RWPE2 (cell line): Measurements from ENCODE around the gene TMEM222.

ENCODE experiments used
- ATAC-seq: fragments of 200-7000 bp; cut with Tn5 transposase; 3 replicates; pipeline ENCODE4 v1.9.1; 2021; ENCODE audit warnings: low read depth
- DNase-seq: peaks from one replicate; pipeline ENCODE4 v3.0.0-alpha.2; 2020; ENCODE audit warnings: low spot score
- H3K27ac ChIP-seq: fragments of 450-650 bp; 2 replicates; pipeline ENCODE4 v1.5.1; 2017; ENCODE audit warnings: mild to moderate bottlenecking; ENCODE audit not compliant: poor library complexity, severe bottlenecking
- H3K27me3 ChIP-seq: fragments of 250-450 bp; sonication (Bioruptor Pico); 2 replicates; pipeline ENCODE4 v1.5.1; 2021; ENCODE audit warnings: mild to moderate bottlenecking, moderate library complexity; ENCODE audit not compliant: insufficient read depth, poor library complexity, severe bottlenecking
- H3K36me3 ChIP-seq: fragments of 250-450 bp; sonication (Bioruptor Pico); 2 replicates; pipeline ENCODE4 v1.5.1; 2020; ENCODE audit warnings: low read depth, mild to moderate bottlenecking, moderate library complexity
- H3K4me1 ChIP-seq: fragments of 250-450 bp; sonication (Bioruptor Pico); 2 replicates; pipeline ENCODE4 v1.5.1; 2021; ENCODE audit warnings: mild to moderate bottlenecking, moderate library complexity; ENCODE audit not compliant: insufficient read depth, poor library complexity, severe bottlenecking
- H3K4me3 ChIP-seq: fragments of 250-450 bp; sonication (Bioruptor Pico); 2 replicates; pipeline ENCODE4 v1.5.1; 2021; ENCODE audit warnings: mild to moderate bottlenecking, moderate library complexity; ENCODE audit not compliant: severe bottlenecking
- H3K9me3 ChIP-seq: fragments of 250-450 bp; sonication (Bioruptor Pico); 2 replicates; pipeline ENCODE4 v1.5.1; 2021; ENCODE audit warnings: mild to moderate bottlenecking, moderate library complexity; ENCODE audit not compliant: severe bottlenecking
- TF ChIP-seq, protein P1 (sequence below): fragments of 450-650 bp; IDR thresholded peaks from one replicate; pipeline ENCODE4 v1.5.1; 2017; ENCODE audit warnings: mild to moderate bottlenecking, moderate library complexity; ENCODE audit not compliant: poor library complexity, severe bottlenecking

Gene TMEM222

DNA sequence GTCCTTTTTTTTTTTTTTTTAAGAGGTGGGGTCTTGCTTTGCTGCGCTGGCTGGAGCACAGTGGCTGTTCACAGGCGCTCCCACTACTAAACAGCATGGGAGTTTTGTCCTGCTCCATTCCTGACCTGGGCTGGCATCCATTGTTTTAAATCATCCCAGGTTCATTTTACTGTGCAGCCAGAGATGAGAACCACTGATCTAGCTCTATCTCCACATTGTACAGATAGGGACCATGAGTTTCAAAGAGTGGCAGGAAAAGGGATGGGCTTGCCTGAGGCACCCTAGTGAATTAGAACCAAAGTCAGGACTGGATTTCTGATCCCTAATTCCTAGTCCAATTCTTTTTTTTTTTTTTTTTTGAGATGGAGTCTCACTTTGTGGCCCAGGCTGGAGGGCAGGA, 7.2 kb upstream of the TMEM222 start:
- Histone ChIP-seq H3K4me1 (no peaks in the 10 kb centered on the region), H3K9me3 (no peaks in the 10 kb centered on the region), H3K4me3 (no peak overlapping the region), H3K27me3 (no peaks in the 10 kb centered on the region), H3K36me3 (no peaks in the 10 kb centered on the region), H3K27ac (no peak overlapping the region)
- ATAC-seq, result no peak
- TF ChIP-seq, protein P1, sequence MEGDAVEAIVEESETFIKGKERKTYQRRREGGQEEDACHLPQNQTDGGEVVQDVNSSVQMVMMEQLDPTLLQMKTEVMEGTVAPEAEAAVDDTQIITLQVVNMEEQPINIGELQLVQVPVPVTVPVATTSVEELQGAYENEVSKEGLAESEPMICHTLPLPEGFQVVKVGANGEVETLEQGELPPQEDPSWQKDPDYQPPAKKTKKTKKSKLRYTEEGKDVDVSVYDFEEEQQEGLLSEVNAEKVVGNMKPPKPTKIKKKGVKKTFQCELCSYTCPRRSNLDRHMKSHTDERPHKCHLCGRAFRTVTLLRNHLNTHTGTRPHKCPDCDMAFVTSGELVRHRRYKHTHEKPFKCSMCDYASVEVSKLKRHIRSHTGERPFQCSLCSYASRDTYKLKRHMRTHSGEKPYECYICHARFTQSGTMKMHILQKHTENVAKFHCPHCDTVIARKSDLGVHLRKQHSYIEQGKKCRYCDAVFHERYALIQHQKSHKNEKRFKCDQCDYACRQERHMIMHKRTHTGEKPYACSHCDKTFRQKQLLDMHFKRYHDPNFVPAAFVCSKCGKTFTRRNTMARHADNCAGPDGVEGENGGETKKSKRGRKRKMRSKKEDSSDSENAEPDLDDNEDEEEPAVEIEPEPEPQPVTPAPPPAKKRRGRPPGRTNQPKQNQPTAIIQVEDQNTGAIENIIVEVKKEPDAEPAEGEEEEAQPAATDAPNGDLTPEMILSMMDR, result no peak
- DNase-seq, result no peak

DNA sequence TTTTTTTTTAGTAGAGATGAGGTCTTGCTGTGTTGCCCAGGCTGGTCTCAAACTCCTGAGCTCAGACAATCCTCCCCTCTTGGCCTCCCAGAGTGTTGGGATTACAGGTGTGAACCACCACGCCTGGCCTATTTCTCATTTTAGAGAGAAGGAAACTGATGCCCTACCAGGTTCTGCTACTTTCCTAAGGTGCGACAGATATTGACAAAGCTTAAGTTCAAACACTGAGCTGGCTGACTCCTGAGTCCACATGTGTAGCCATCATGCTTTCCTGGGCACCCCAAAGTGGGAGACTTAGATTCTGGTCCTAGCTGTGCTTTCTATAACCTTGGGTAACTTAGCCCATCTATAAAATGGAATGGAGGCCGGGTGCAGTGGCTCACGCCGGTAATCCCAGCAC, 5.1 kb upstream of the TMEM222 start:
- no peaks in the 10 kb centered on the region for H3K27me3 ChIP-seq
- H3K4me1 ChIP-seq, result no peaks in the 10 kb centered on the region
- no peak for ATAC-seq
- no peaks in the 10 kb centered on the region for H3K36me3 ChIP-seq
- no peak overlapping the region for H3K27ac ChIP-seq
- no peak for DNase-seq
- TF ChIP-seq, protein P1, result no peak
- H3K9me3 ChIP-seq, result no peaks in the 10 kb centered on the region
- H3K4me3 ChIP-seq, result no peak overlapping the region

DNA sequence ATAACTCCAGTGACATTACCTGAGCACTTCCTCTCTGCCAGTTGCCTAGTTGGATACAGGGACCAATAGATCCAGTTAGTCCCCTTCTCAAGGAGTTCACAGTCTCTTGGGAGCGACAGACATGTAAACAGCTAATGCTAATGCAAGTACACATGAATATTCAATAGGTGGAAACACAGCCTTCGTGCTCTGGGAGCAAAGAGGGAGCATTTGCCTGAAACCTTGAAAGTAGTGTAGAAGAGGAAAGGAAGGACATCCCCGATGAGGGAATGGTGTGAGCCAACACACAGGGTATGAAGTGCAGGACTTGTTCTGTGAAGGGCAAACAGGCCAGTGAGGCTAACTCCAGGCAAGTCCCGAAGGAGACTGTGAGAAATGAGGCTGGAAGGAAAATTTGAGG, 3.8 kb upstream of the TMEM222 start:
- TF ChIP-seq, protein P1, result no peak
- DNase-seq, result no peak
- Histone ChIP-seq H3K4me3 (no peak overlapping the region), H3K4me1 (peaks cover 1% of the 10 kb centered on the region), H3K27ac (no peak overlapping the region), H3K27me3 (no peaks in the 10 kb centered on the region), H3K36me3 (no peaks in the 10 kb centered on the region; the same call in 1 of the 2 replicates), H3K9me3 (no peaks in the 10 kb centered on the region)
- no peak for ATAC-seq

DNA sequence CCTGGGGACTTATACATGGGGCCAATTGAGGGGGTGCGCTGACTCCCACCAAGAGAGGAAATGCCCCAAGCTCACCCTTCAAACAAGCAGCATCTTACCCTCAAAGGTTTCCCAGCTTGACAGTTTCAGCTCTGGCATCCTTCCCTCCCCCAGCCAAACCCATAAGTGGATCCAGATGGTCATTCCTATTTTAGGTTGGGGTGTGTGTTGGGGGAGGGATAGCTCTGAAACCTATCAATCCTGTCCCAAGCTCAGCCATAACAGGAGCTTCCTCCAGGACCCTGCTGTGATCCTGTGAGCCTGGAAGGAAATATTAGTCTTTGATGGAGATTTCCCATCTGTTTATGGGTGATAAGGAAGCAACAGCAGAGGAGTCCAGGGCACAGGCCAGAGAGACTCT, 3.4 kb upstream of the TMEM222 start:
- no peak overlapping the region for H3K27ac ChIP-seq
- no peaks in the 10 kb centered on the region for H3K9me3 ChIP-seq
- ATAC-seq (no peak), DNase-seq (no peak)
- TF ChIP-seq, protein P1, result no peak
- H3K4me3 ChIP-seq, result no peak overlapping the region
- H3K4me1 ChIP-seq, result peaks cover 6% of the 10 kb centered on the region
- H3K36me3 ChIP-seq, result peaks cover under 1% of the 10 kb centered on the region
- H3K27me3 ChIP-seq, result no peaks in the 10 kb centered on the region

DNA sequence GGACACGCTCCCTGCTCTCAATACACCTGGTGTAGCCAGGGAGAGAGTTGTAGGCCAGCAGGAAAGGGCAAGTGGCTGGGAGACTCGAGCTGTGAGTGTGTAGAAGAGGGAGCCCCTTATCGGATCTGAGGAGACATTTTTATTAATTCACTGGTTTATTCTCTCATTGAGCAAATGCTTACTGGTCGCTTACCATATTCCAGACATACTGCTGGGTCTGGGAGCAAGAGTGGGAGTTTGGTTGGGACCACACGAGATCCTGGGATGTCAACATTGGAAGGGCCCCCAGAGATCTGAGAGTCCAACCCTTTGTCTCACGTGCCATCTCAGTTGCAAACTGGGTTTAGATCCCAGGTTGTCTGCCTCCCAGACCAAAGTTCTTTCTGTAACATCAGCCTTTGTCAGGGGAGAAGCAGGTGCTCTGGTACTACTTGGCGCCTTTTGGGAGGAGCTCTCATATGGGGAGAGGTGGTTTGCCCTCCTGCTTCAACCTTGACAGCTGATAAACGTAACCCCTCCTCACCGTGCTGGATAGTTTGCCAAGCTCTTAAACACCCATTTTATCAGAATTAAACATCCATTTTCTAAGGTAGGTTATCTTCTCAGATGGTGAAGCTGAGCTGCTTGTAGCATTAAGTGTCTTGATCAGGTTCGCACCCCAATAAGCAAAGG, 742 bp downstream of the TMEM222 start:
- TF ChIP-seq, protein P1, result no peak
- no peak for ATAC-seq
- H3K27ac ChIP-seq, result peak overlapping the region; percentile 62

More for the DNA sequence above, 742 bp downstream of the TMEM222 start:
- no peak for DNase-seq
- Histone ChIP-seq H3K36me3 (peaks cover 37% of the 10 kb centered on the region), H3K4me1 (peaks cover 7% of the 10 kb centered on the region), H3K9me3 (no peaks in the 10 kb centered on the region), H3K4me3 (peak overlapping the region; percentile 70), H3K27me3 (no peaks in the 10 kb centered on the region)
